ENCODE results near the gene HIVEP3.

DNA sequence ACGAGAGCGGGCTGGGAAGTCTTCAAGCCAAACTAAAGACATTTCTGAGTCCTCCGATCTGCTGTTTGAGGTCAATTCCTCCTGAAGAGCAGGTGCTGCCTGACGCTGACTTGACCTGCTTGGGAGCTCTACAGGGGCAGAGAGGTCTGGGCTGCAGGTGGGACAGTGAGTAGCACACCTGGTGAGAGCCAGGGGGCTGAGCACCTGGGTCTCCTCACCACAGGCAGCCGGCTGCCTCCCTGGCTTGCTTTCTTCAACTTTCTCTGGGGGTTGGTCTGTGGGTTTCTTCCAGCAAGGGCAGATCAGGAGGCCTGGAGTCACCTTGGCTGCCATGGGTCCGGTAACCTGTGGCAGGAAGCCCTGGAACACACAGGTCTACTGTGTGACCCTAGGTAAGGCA is 326.8 kb downstream of the HIVEP3 start:
- TF ChIP-seq CTCF (IDR thresholded peaks at IDR 0.05) (no peak), EZH2phosphoT487 (IDR thresholded peaks at IDR 0.05) (no peak)
